ENCODE measurements around the gene SLC26A6. TPM values are rescaled to one million over a fixed set of nuclear protein-coding genes. Genes with fewer than 3 reads are reported as not detected.

SLC26A6 gene
- total RNA-seq, 5 donors from 2014 or later (not counting 1 experiment from before 2014, with no cell fraction given), result 16.2 to 36.4 (median 29.2) TPM

DNA sequence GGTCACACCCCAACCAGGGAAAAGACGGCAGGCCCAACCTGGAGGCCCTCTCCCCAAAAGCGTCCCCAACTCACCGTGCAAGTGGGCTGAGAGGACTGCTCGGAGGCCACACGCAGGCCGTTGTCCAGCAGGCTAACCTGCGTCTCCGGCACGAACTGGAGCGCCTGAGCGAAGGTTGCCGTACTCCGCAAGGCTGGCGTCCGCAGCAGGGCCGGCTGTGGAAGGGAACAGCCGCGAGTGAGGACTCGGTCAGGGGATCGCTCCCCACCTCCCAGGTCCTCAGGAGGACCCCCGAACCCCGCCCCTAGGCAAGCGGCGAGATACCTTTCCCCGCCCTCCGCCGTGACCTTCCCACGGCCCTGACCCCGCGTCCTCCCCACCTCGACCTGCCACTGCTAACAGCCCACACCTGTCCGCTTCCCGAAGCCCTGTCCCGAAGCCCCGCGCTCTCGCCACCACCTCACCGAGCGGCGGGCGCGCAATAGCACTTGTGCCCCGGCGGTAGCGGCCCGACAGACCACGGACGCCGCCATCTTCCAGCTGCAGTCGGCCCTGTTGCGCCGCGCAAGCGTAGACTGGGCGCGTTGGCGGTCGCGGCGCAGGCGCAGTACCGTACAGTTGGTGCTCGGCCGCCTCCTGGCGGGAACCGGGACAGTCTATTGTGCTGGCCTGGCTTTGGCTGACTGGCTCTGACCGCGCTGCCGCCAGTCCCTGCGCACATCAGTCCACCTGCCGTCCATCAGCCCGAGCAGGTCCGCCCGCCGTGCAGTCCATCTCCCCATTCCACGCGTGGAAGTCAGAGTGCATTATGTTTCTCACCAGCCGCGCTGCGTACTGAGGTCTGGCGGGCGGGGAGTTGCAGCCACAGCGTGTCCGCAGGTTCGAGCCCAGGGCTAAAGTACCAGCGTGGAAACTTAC, 25.9 kb downstream of the SLC26A6 start, which contains the start of gene UQCRC1:
Gene UQCRC1, minus strand, starts transcription at position 559 of the 918 bp plus-strand sequence. Its CDS starts 26 bp downstream, at position 533.
- CTCF ChIA-PET, result interaction anchor here in 1 of 2 donors (1.0 kb wide), 1 partner anchor 209 kb away, joined by 3 read pairs; no protein-coding TSS in a partner anchor
- Histone ChIP-seq H3K4me1 (ENCODE audit: control insufficient read depth in 1 of 2, extremely low read depth in 1 of 2, insufficient read depth in 2 of 2, low read length in 2 of 2) (peaks cover 5 to 14% of the 10 kb centered on the region in 2 experiments), H3K27ac (ENCODE audit: low read length) (peak within 1 kb of the TSS; percentile 76), H3K9me3 (no peaks in the 10 kb centered on the region), H3K36me3 (ENCODE audit: control insufficient read depth in 2 of 2, extremely low read depth in 1 of 2, insufficient read depth in 1 of 2, low read length in 1 of 2) (peaks cover 3 to 17% of the 10 kb centered on the region in 2 donors), H3K27me3 (replicated peaks in 1 of 2; ENCODE audit: control insufficient read depth in 2 of 2, extremely low read depth in 1 of 2, insufficient read depth in 2 of 2, low read length in 1 of 2) (no peaks in the 10 kb centered on the region), H3K4me3 (ENCODE audit: control insufficient read depth in 1 of 2, extremely low read depth in 1 of 2, low read length in 1 of 2) (peak within 1 kb of the TSS; percentile 95 to 97)
- H3K9me3 Mint-ChIP-seq, result no peaks in the 10 kb centered on the region
- DNase-seq, result peak; percentile 82 to 96 (median 89)
- peaks cover 7% of the 10 kb centered on the region for H3K36me3 Mint-ChIP-seq
- H3K27ac Mint-ChIP-seq, result peak within 1 kb of the TSS; percentile 95 to 96
- H3K4me3 Mint-ChIP-seq, result peak within 1 kb of the TSS; percentile 98 to 99 (median 98)
- POLR2A ChIA-PET, result no interaction called here
- peaks cover 13 to 19% (median 17%) of the 10 kb centered on the region in 3 donors for H3K4me1 Mint-ChIP-seq
- under 1% methylated on average over 78 of the region's 86 CpGs for WGBS (ENCODE audit: insufficient coverage)
- ATAC-seq (replicated peaks in 1 of 4), result peak; percentile 99 to 100 (median 99)
- H3K27me3 Mint-ChIP-seq, result no peaks in the 10 kb centered on the region

DNA sequence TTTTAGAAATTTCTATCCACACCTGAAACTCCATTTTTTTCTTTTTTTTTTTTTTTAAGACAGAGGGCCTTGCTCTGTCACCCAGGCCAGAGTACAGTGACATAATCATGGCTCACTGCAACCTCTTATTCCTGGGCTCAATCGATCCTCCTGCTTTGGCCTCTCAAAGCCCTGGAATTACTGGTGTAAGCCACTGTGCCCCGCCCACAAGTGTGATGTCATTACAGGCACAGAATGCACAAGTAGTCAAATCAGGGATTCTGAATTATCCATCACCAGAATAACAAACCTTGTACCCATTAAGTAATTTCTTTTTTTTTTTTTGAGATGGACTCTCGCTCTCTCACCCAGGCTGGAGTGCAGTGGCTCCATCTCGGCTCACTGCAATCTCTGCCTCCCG, 27.7 kb downstream of the SLC26A6 start:
- H3K36me3 ChIP-seq (ENCODE audit: control insufficient read depth in 2 of 2, extremely low read depth in 1 of 2, insufficient read depth in 1 of 2, low read length in 1 of 2), result peaks cover 15 to 36% of the 10 kb centered on the region in 2 donors
- Mint-ChIP-seq H3K36me3 (peaks cover 16% of the 10 kb centered on the region), H3K27ac (no peak overlapping the region), H3K4me3 (peak overlapping the region; percentile 9 to 99 (median 98)), H3K4me1 (peaks cover 13 to 19% (median 17%) of the 10 kb centered on the region in 3 donors), H3K9me3 (no peaks in the 10 kb centered on the region), H3K27me3 (no peaks in the 10 kb centered on the region)
- ChIA-PET CTCF (no interaction called here), POLR2A (no interaction called here)
- H3K4me3 ChIP-seq (ENCODE audit: control insufficient read depth in 1 of 2, extremely low read depth in 1 of 2, low read length in 1 of 2), result no peak overlapping the region
- no peaks in the 10 kb centered on the region for H3K9me3 ChIP-seq
- ATAC-seq (replicated peaks in 1 of 4) (no peak), DNase-seq (no peak)
- H3K27me3 ChIP-seq (replicated peaks in 1 of 2; ENCODE audit: control insufficient read depth in 2 of 2, extremely low read depth in 1 of 2, insufficient read depth in 2 of 2, low read length in 1 of 2), result no peaks in the 10 kb centered on the region
- peaks cover 5 to 14% of the 10 kb centered on the region in 2 experiments for H3K4me1 ChIP-seq (ENCODE audit: control insufficient read depth in 1 of 2, extremely low read depth in 1 of 2, insufficient read depth in 2 of 2, low read length in 2 of 2)
- 94% methylated on average over 2 of the region's 5 CpGs for WGBS (ENCODE audit: insufficient coverage)
- no peak overlapping the region for H3K27ac ChIP-seq (ENCODE audit: low read length)

DNA sequence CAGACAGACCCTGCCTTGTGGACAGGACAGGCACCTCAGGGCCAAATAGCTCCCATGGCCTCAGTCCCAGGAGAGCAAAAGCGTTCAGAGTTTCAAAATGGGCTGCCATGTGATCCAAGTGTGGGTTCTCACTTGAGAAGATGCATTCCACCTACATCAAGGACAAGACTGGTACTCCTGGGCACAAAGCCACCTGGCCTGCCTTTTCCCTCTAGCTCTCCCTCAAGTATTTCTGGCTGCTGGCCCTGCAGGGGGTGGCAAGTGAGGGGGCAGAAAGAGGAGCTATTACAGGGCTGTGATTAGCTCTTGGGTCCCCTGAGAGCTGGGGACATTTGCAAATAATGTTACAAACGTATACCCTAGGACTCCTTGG, 33.7 kb downstream of the SLC26A6 start:
- H3K4me3 ChIP-seq (ENCODE audit: control insufficient read depth in 1 of 2, extremely low read depth in 1 of 2, low read length in 1 of 2), result no peak overlapping the region
- H3K27ac ChIP-seq (ENCODE audit: low read length), result no peak overlapping the region
- no peak for DNase-seq
- peaks cover 33 to 82% of the 10 kb centered on the region in 2 donors for H3K36me3 ChIP-seq (ENCODE audit: control insufficient read depth in 2 of 2, extremely low read depth in 1 of 2, insufficient read depth in 1 of 2, low read length in 1 of 2)
- no peak for ATAC-seq (replicated peaks in 1 of 4)
- Mint-ChIP-seq H3K9me3 (no peaks in the 10 kb centered on the region), H3K4me1 (peaks cover 0 to 2% (median under 1%) of the 10 kb centered on the region in 3 donors), H3K27ac (no peak overlapping the region), H3K27me3 (no peaks in the 10 kb centered on the region), H3K4me3 (no peak overlapping the region), H3K36me3 (peaks cover 38% of the 10 kb centered on the region)
- no peaks in the 10 kb centered on the region for H3K9me3 ChIP-seq
- ChIA-PET POLR2A (interaction anchor here in 1 of 2 donors (0.6 kb wide), 1 partner anchor 429 kb away, joined by 6 read pairs; no protein-coding TSS in a partner anchor), CTCF (no interaction called here)
- no peaks in the 10 kb centered on the region for H3K27me3 ChIP-seq (replicated peaks in 1 of 2; ENCODE audit: control insufficient read depth in 2 of 2, extremely low read depth in 1 of 2, insufficient read depth in 2 of 2, low read length in 1 of 2)
- no peaks in the 10 kb centered on the region for H3K4me1 ChIP-seq (ENCODE audit: control insufficient read depth in 1 of 2, extremely low read depth in 1 of 2, insufficient read depth in 2 of 2, low read length in 2 of 2)
- no CpG with 5 or more reads among the region's 2 CpGs for WGBS (ENCODE audit: insufficient coverage)

DNA sequence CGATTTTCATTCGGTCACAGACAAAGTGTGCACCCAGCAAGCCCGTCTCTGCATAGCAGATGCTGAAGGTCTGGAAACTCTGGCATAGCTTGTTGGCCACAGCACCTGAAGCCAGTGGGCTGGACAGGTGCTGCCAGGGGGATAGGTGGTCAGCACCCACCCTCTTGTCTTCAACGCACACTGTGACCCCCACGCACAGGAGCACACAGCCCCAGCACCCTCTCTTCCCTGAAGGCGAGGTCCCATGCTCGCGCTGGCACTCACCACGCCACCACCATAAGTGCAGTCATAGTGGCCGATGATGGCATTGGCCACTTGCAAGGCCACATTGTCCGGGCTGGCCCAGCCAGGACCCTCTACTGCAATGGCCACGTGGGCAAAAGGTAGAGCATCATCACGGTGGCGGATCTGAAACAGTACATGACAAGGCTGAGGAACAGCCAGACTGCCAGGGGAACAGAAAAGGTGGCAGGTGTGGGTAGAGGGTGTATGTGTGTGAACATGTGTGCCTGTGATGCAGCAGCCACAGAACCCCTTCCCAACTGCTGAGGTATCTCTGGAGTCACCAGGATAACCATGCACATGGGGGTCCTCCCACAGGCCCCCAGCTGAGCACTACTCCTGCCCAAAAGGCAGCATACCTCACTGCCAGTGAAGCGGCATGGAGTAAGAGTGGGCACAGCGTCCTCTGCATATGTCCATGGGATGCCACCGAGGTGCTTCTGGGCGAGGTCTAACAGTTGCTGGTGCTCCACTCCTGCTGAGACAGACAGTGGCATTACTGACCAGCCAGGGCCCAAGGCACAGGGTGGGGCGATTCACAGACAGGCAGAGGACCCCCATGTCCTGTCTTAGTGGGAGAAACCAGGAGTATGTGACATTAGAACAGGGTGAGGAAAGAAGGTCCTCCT, 34.3 kb downstream of the SLC26A6 start:
- Mint-ChIP-seq H3K36me3 (peaks cover 38% of the 10 kb centered on the region), H3K27me3 (peaks cover 4% of the 10 kb centered on the region in 2 donors), H3K27ac (no peak overlapping the region), H3K4me3 (no peak overlapping the region), H3K9me3 (no peaks in the 10 kb centered on the region), H3K4me1 (peaks cover 0 to 4% (median 0%) of the 10 kb centered on the region in 3 donors)
- H3K4me1 ChIP-seq (ENCODE audit: control insufficient read depth in 1 of 2, extremely low read depth in 1 of 2, insufficient read depth in 2 of 2, low read length in 2 of 2), result no peaks in the 10 kb centered on the region
- peaks cover 33 to 81% of the 10 kb centered on the region in 2 donors for H3K36me3 ChIP-seq (ENCODE audit: control insufficient read depth in 2 of 2, extremely low read depth in 1 of 2, insufficient read depth in 1 of 2, low read length in 1 of 2)
- WGBS (ENCODE audit: insufficient coverage), result 98% methylated on average over 16 of the region's 19 CpGs
- H3K4me3 ChIP-seq (ENCODE audit: control insufficient read depth in 1 of 2, extremely low read depth in 1 of 2, low read length in 1 of 2), result no peak overlapping the region
- H3K27me3 ChIP-seq (replicated peaks in 1 of 2; ENCODE audit: control insufficient read depth in 2 of 2, extremely low read depth in 1 of 2, insufficient read depth in 2 of 2, low read length in 1 of 2), result peaks cover 0 to 4% of the 10 kb centered on the region in 2 experiments
- DNase-seq (no peak), ATAC-seq (replicated peaks in 1 of 4) (no peak)
- no peak overlapping the region for H3K27ac ChIP-seq (ENCODE audit: low read length)
- no peaks in the 10 kb centered on the region for H3K9me3 ChIP-seq
- ChIA-PET CTCF (no interaction called here), POLR2A (interaction anchor here in 1 of 2 donors (0.6 kb wide), 1 partner anchor 430 kb away, joined by 6 read pairs; no protein-coding TSS in a partner anchor)

DNA sequence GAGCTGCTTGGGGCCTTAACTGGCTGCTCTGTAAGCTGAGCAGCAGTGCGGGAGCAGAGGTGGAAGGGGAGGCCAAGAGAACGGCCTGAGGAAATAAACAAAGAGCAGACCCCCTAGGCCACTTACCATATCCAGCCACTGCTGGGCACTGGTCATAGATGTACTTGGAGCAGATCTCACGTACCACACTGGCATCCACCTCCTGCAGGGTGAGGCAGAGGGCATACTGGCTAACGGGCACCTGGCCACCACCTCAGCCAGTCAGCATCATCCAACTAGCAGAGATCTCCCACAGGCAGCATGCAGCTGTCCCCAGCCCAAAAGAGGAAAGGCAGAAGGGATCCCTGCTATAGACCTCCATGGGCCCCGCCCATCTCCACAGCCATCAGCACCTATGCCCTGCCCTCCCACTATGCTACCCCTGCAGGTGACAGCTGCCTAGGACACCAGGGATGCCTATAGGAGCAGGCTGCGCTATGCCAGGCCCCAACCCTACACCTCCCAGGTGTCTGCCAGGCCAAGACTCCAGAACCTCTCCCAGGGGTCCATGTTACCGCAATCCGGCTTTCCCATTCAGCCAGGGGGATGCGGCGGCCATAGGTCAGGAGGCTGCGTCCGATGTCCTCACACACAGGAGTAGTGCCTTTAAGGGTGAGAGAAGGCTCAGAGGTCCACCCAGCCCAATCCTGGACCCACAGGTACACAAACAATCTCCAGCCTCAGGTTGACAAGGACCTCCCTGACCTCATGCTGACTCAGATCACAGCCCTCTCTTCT, 35.6 kb downstream of the SLC26A6 start:
- Mint-ChIP-seq H3K9me3 (no peaks in the 10 kb centered on the region), H3K4me1 (peaks cover 0 to 3% (median under 1%) of the 10 kb centered on the region in 3 donors), H3K4me3 (no peak overlapping the region), H3K27ac (peak overlapping the region in 1 of 2 donors; percentile 58), H3K27me3 (peaks cover 5 to 8% of the 10 kb centered on the region in 2 donors), H3K36me3 (peaks cover 37% of the 10 kb centered on the region)
- Histone ChIP-seq H3K27me3 (replicated peaks in 1 of 2; ENCODE audit: control insufficient read depth in 2 of 2, extremely low read depth in 1 of 2, insufficient read depth in 2 of 2, low read length in 1 of 2) (peaks cover 0 to 16% of the 10 kb centered on the region in 2 experiments), H3K4me1 (ENCODE audit: control insufficient read depth in 1 of 2, extremely low read depth in 1 of 2, insufficient read depth in 2 of 2, low read length in 2 of 2) (peaks cover 0 to 6% of the 10 kb centered on the region in 2 experiments), H3K36me3 (ENCODE audit: control insufficient read depth in 2 of 2, extremely low read depth in 1 of 2, insufficient read depth in 1 of 2, low read length in 1 of 2) (peaks cover 30 to 68% of the 10 kb centered on the region in 2 donors), H3K9me3 (no peaks in the 10 kb centered on the region), H3K27ac (ENCODE audit: low read length) (no peak overlapping the region), H3K4me3 (ENCODE audit: control insufficient read depth in 1 of 2, extremely low read depth in 1 of 2, low read length in 1 of 2) (no peak overlapping the region)
- ChIA-PET POLR2A (no interaction called here), CTCF (no interaction called here)
- 97% methylated on average over 3 of the region's 12 CpGs for WGBS (ENCODE audit: insufficient coverage)
- DNase-seq, result no peak
- ATAC-seq (replicated peaks in 1 of 4), result no peak

All from T-cell (primary cell).